HG03442 (cell line): ENCODE results near the gene PHC2.

Experiments used
- ATAC-seq: cut with Tn5 transposase; IDR thresholded peaks from one replicate; pipeline ENCODE4 v1.9.1; 2021; ENCODE audit warnings: mild to moderate bottlenecking, moderate library complexity; ENCODE audit not compliant: unreplicated experiment

Gene PHC2

DNA sequence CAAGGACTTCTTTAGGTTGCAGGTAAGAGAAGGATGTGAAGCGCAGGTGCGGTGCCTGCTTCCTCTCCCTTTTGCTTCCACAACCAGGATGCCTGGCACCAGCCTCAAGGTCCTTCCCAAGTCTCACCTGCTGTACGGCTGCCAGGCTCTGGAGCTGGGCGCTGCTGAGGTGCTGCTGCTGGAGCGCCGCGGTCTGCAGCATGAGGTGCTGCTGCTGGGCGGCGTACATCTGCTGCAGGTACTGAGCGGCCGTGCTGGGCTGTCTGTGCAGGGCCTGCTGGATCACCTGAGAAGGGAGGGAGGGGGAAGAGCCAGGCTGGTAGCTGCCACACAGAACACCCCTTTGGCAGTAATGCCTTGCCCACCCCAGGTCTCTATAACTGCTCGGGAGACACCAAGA, 58.7 kb downstream of the PHC2 start:
- ATAC-seq, result no peak

GRCh38 chr1:33371334-33371733, 59.6 kb downstream of the PHC2 start:
- ATAC-seq, result no peak

DNA sequence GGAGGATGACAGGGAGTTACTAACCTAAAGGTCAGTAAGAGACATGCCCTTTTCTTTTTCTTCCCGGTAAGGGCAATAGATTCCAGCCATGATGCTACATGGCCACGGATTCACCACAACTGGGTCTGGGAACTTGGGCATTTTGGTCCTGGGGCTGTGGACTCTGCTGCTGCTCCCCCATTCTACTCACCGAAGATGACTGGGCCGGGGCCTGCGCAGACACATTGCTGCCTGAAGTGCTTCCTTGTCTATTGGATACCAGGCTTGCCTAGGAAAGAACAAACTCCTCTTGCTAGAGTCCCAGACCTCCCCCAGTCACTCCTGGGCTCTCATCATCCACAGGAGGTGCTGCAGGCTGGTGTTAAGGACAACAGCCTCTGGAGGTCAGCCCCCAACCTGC, 60.1 kb downstream of the PHC2 start:
- ATAC-seq, result no peak

GRCh38 chr1:33370301-33370700, 60.6 kb downstream of the PHC2 start:
- ATAC-seq, result no peak

DNA sequence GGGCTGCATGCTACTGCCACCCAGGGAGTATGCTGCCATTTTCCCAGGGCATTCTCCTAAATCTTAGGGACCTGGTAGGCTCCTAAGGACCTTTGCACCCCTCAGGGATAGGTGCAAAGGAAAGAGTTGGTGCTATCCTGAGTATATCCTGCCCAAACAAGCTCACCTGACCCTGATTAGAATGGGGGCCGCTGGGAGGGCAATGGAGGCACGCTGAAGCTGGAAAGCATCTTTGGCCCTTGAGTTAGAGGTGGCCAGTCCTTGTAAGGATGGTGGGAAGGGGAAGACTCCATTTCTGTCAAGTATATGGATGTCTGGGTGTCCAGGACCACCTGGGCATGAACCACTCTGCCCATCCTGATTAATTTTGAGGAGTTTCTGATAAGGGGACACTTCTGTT, 61.1 kb downstream of the PHC2 start:
- no peak for ATAC-seq

DNA sequence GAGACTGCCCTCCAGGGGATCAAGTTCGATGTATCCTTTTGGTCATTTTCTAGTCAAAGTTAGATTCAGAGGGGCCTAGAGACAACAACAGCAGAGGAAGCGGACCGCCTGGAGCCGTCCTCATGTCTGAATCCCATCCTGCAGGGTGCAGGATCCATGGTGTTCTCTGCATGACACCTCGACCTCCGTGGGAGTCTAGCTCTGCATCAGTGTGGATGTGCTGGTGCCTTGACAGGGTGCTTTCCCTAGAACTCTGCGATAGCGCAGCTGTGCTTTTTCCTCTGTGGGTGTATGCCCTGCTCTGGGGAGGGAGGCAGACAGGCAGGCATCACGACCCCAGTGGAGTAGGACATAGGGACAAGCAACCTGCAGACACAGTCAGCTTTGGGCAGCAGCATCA, 61.8 kb downstream of the PHC2 start:
- ATAC-seq, result no peak

DNA sequence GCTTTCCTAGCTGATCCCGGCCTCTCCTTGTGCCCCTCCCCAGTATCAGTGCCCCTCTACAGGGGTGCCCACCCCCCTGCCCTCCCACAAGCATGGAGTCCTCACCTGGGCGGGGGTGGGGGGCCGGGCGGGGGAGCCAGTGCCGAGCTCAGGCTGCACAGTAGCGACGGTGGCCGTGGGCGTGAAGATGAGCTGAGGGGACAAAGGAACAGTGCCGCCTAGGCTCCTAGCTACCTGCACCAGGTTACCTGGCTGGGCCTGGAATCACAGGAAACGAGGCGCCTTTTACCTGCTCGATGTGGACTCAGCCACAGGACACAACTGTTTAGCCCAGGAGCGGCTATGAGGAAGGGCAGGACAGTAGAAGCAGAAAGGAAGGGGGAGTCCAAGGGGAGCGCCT, 62.5 kb downstream of the PHC2 start:
- no peak for ATAC-seq

GRCh38 chr1:33367485-33368405, 63.1 kb downstream of the PHC2 start:
- no peak for ATAC-seq

DNA sequence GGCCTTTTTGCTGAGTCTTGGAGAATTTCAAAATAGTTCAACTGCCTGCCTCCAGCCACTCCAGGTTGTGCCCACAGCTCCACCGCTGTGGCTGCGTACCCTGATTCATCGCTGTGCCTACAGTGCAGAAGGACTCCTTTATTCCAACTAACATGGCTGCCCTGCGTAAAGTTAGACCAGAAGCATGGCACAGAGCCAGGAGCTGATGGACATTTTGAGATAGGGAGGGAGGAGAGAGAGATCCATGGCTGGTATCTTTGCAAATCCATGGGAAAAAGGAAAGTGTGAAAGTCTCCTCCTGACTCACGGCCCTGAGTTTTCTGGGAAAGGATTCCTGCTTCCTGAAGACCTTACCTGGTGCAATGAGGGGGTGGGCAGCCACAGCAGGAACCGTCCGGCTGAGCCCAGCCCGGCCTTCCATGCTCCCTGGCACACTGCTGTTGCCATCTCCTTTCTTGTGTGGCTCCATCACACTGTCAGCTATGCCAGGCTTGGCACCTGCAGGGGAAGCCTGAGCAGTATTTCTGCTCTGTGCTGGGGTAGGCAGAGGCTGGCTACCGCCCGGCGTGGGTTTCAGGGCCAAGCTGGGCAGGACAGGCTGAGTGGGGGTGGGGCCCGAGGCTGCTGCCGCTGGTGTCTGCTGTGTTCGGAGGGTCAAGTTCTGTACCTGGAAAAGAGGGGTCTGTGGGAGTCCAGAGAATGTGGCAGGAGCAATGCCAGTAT, 64.0 kb downstream of the PHC2 start:
- ATAC-seq, result no peak

GRCh38 chr1:33365560-33365997, 65.3 kb downstream of the PHC2 start:
- ATAC-seq, result no peak

- ATAC-seq, result no peak
Observed at GRCh38 chr1:33364565-33364918, 66.4 kb downstream of the PHC2 start.

DNA sequence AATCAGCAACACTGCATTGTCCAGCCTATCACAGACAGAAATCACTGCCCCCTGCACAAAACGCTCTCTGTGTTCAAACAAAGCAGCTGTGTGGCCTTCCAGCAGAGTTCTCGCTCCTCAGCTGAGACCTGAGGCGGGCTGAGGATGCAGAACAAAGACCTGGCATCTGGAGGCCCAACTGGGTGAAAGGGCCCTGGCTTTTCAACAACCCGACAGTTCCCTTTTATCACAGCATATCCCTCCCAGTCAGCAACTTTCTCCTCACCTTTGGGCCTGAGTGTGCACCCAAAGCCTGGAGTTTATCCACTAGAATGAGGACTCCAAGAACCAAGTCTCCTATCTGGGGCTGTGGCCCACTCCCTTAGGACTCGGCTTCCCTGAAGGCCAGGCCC, 67.4 kb downstream of the PHC2 start:
- no peak for ATAC-seq

- no peak for ATAC-seq
Observed at GRCh38 chr1:33363021-33363420, 67.9 kb downstream of the PHC2 start.

DNA sequence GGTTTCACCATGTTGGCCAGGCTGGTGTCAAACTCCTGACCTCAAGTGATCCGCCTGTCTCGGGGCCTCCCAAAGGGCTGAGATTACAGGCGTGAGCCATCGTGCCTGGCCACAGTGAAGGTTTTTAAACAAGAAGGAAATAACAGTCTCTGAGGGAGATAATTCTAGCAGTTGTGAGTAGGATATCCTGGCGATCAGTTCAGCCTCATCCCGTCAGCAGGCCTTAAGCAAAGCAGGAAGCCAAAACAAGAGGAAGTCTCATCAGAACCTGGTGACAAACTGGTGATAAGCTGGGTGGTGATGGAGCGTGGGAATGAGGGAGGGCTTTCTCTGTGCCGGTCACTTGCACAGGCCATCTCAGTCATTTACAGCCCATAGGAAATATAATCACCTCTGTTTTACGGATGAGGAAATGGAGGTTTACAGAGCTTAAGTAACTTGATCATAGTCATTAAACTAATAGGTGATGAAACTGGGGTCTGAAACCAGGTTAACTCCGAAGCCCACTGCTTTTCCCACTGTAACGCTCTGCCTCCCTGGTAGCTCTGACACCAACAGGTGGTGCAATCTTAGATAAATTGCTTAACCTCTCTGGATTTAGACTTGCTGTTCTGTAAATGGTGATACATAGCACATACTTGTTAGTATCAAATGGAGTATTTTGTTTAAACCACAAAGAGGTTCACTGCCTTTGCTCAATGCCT, 69.2 kb downstream of the PHC2 start:
- no peak for ATAC-seq

DNA sequence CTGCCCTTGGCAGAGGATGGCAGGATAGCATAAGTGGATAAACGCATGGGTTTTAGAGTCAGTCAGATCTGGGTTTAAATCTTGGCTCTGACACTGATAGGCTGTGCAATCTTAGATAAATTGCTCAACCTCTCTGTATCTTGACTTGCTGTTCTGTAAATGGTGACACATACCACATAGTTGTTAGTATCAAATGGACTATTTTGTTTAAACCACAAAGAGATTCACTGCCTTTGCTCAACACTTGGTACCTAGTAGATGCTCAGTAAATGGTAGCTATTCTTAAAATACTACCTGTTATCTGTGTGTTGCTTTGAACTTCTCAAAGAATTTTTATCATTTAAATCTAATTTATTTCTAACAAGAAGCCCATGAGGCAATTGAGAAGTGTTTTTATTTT, 70.5 kb downstream of the PHC2 start:
- no peak for ATAC-seq

DNA sequence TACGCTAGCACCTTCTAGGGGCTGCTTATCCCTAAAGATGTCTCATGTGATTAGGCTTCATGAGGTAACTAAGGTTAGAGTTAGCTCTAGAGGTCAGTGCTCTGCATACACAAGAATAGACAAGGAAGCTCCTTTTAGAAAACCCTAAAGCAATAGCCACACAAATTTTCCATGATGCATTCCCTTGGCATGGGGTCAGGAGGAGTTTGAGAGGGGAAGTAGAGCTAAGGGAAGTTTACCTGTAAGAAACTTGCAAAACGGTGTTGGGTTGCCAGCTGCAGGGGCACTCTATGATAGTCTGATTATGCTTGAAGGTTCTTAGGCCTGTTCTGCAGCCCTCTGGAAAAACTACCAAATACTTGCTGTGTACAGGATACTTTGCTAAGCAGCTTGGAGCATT, 71.0 kb downstream of the PHC2 start:
- ATAC-seq, result no peak

DNA sequence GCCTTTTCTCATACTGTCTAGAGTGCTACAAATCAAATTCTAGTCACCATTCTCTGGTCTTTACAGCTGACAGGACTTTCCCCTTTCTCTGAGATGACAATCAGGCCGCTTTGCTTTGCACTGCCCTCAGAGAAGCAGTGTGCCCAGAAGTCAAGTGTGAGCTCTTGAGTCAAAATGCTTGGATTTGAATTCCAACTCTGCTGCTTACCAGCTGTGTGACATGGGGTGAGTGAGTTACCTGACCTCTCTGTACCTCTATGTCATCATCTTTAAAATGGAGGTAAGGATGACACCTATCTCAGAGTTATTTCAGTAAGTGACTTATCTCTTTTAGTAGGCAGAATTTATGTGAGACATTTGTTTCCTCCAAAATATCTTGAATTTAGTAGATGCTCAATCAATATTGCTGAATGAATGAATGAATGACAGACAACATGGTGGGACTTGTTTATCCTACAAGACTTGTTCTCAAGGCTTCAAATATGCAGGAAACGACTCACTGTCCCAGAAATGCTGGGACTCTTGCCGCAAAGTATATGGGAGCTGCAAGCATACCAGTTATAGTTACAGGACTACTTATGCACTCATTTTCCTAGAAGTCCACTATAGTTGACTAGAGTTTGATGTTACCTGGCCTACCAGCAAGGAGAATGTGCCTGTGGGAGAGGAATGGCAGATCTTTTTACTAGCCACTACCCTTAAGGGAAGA, 71.9 kb downstream of the PHC2 start:
- ATAC-seq, result no peak

GRCh38 chr1:33358114-33358794, 72.6 kb downstream of the PHC2 start:
- ATAC-seq, result no peak

DNA sequence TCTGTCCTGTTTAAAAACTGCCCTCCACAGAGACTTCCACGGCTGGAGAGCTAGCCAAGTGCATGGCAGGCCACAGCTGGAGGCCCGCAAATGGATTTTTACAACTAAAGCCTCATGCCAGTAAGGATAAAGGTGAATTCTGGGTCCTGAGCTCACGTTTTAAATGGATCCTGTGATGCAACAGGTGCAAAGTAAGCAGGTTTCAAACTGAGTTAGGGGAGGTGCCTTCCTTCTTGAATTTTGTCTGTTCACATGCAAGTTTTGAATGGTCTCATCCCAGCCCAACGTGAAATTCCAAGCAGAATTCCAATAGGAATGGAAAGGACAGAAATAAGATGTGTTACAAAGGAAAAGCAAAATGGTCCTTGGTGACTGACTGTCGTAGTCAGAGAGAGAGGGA, 73.8 kb downstream of the PHC2 start:
- ATAC-seq, result no peak

DNA sequence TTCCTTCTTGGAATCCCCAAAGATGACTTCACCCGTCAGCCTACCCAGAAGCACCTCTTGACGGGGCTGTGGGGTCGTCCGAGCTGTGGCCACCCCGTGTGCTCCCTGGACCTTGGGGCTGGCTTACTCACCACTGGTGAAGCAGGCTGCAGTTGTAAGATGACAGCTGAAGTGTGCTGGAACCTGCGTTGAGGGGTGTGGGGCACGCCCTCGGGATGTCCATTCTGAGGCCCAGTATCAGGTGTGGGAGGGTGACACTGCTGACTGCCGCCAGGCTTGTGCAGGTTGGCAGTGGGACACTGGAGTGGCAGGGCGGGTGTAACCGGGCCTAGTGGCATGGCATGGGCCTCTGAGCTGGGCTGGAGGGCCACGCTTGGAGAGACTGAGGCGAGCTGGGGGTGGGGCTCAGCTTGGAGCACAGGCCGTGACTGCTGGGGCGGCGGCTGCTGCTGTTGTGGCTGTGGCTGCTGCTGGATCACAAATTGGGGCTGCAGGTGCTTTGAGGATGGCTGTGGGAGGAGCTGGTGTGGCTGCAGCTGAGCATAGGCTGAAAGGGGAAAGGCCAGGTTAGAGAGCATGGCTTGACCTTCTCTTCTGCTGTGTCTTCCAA, 76.1 kb downstream of the PHC2 start:
- no peak for ATAC-seq
